Thyroid gland (tissue), 4 donors: ENCODE results near the gene TCP11L2. TPM values are rescaled to one million over a fixed set of nuclear protein-coding genes. Genes with fewer than 3 reads are reported as not detected.
"Not testable (repeated sequence)": the region's sequence is repeated elsewhere in the genome, so short reads cannot be mapped to it uniquely, and the experiment has no call there.

Experiments
- DNase-seq, 2 donors: peaks; one replicate each; pipeline ENCODE4 v3.0.0-alpha.2; 2019
- H3K27ac ChIP-seq, 3 donors: fragments of 200-600 bp; sonication (generic); 1 replicate in 2 of 3; 2 replicates in 1 of 3; pipeline ENCODE4 v1.5.1; 2016 to 2019; ENCODE audit warnings: mild to moderate bottlenecking in 1 of 3, moderate library complexity in 1 of 3
- H3K27me3 ChIP-seq: fragments of 200-600 bp; sonication (generic); one replicate; pipeline ENCODE4 v1.5.1; 2019
- H3K36me3 ChIP-seq, 2 donors: fragments of 200-600 bp; sonication (generic); one replicate each; pipeline ENCODE4 v1.5.1; 2016 to 2019
- H3K4me1 ChIP-seq, 2 donors: fragments of 200-600 bp; sonication (generic); one replicate each; pipeline ENCODE4 v1.5.1; 2017 to 2019
- H3K4me3 ChIP-seq, 3 donors: fragments of 200-600 bp; sonication (generic); replicated peaks in 1 of 3; 1 replicate in 2 of 3; 2 replicates in 1 of 3; pipeline ENCODE4 v1.5.1; 2016; ENCODE audit warnings: mild to moderate bottlenecking in 1 of 3
- H3K9me3 ChIP-seq: fragments of 200-600 bp; sonication (generic); one replicate; pipeline ENCODE4 v1.5.1; 2017
- POLR2A ChIP-seq, 2 donors: fragments of 450-650 bp; IDR thresholded peaks; one replicate each; pipeline ENCODE4 v1.6.1; 2017; ENCODE audit warnings: antibody characterized with exemption in 2 of 2, mild to moderate bottlenecking in 2 of 2, moderate library complexity in 1 of 2
- WGBS, 2 donors: methylation state at CpG; one replicate each; pipeline ENCODE4 v1.1.5; 2017; 5-methylcytosine and 5-hydroxymethylcytosine counted together
- intact Hi-C: fragments of 100-400 bp; cut with DNase I; formaldehyde crosslinking; loops from one replicate; pipeline ENCODE4 v1.15.1; 2023
- total RNA-seq, 4 donors: library from RNA; depleted of rRNA; stranded (reverse); fragments of >200 nt; gene quantifications; one replicate each; pipeline ENCODE4 v1.2.3, GENCODE V29; 2016
- TF ChIP-seq, protein P1 (sequence below), 6 experiments: fragments of 200-600 bp in 3 of 6; fragments of 450-650 bp in 3 of 6; sonication (generic) in 3 of 6; IDR thresholded peaks; one replicate each; pipeline ENCODE4 v1.5.1; 2016 to 2019; ENCODE audit warnings: antibody characterized with exemption in 6 of 6, mild to moderate bottlenecking in 2 of 6, inconsistent platforms in 1 of 6, moderate library complexity in 1 of 6

Gene TCP11L2
- total RNA-seq, 4 donors from 2014 or later, result 39.7 to 72.3 (median 59.9) TPM

DNA sequence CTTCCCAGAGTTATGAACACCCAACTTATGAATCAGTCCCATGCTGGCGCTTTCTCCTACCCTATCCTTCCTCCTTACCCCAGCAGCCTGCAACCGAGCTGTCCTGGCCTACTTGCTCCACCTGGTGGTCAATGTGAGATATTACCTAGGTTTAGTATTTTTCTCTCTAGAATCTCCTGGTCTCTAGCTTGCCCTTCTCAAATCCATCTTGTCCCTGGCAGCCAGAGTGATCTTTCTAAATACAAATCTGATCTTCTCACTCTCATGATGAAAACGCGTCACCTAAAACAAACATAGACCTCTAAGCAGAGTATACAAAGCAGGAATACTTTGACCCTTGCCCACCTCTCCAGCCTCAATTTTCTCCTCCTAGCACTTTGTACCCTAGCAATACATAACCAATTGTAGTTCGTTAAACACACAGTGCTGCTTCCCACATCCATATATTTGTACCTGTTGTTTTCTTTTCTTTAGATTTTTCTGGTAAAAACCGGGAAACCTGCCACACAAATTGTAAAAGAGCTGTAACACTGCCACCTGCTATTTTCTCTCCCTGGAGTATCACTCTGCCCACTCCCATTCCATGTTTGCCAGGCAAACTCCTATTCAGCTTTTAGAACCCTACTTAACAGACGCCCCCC, 20.0 kb upstream of the TCP11L2 start:
- H3K36me3 ChIP-seq, result no peaks in the 10 kb centered on the region
- intact Hi-C loops, result loop anchor here (2.0 kb wide), 1 partner anchor 56 kb away; no protein-coding TSS in a partner anchor
- no peaks in the 10 kb centered on the region for H3K9me3 ChIP-seq
- 32 to 33% methylated on average over 7 of the region's 7 CpGs for WGBS, 2 donors
- peak; percentile 19 to 31 for DNase-seq
- no peaks in the 10 kb centered on the region for H3K4me1 ChIP-seq
- H3K27me3 ChIP-seq, result no peaks in the 10 kb centered on the region
- H3K4me3 ChIP-seq, result no peak overlapping the region
- TF ChIP-seq, protein P1, sequence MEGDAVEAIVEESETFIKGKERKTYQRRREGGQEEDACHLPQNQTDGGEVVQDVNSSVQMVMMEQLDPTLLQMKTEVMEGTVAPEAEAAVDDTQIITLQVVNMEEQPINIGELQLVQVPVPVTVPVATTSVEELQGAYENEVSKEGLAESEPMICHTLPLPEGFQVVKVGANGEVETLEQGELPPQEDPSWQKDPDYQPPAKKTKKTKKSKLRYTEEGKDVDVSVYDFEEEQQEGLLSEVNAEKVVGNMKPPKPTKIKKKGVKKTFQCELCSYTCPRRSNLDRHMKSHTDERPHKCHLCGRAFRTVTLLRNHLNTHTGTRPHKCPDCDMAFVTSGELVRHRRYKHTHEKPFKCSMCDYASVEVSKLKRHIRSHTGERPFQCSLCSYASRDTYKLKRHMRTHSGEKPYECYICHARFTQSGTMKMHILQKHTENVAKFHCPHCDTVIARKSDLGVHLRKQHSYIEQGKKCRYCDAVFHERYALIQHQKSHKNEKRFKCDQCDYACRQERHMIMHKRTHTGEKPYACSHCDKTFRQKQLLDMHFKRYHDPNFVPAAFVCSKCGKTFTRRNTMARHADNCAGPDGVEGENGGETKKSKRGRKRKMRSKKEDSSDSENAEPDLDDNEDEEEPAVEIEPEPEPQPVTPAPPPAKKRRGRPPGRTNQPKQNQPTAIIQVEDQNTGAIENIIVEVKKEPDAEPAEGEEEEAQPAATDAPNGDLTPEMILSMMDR (IDR thresholded peaks at IDR 0.05), result peak; percentile 43 to 85 (median 66)
- TF ChIP-seq POLR2A (IDR thresholded peaks at IDR 0.05), result no peak
- no peak overlapping the region for H3K27ac ChIP-seq

DNA sequence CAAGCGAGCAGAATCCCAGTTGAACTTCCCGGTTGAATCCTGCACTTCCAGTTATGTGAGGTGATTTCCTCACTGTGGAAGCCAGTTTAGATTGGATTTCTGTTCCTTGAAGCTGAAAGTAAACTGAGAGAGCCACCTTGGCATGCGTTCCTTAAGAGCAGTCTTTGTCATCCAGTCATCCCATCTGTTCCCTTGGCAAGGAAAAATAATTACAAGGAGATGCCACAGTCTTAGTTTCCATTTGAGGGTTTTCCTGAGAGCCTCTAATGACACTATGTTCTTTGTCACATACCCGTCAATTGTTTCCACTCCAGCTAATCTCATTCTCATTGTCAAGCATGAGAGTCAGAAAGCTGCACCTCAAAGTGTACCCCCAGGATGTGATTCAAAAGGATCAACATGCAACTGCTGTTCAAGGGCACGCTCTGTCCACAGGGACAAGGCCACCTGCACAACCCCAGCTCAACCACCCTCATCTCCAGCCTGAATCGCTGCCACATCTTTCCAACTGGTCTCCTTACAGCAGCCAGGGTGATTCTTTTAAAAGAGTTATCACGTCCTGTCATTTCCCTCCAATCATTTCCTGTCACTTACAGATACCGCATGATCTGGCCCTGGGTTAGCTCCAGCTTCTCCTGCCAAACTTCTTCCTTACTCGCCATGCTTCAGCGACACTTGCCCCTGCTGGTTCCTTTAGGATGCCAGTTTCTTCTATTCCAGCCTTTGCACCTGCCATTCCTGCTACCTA, 18.0 kb upstream of the TCP11L2 start:
- Histone ChIP-seq H3K36me3 (no peaks in the 10 kb centered on the region), H3K9me3 (no peaks in the 10 kb centered on the region), H3K4me3 (no peak overlapping the region), H3K4me1 (no peaks in the 10 kb centered on the region), H3K27me3 (no peaks in the 10 kb centered on the region), H3K27ac (no peak overlapping the region)
- 53 to 62% methylated on average over 10 of the region's 10 CpGs for WGBS, 2 donors
- TF ChIP-seq POLR2A (IDR thresholded peaks at IDR 0.05), result no peak
- TF ChIP-seq, protein P1 (IDR thresholded peaks at IDR 0.05), result no peak
- intact Hi-C loops, result no loop called here
- no peak for DNase-seq

DNA sequence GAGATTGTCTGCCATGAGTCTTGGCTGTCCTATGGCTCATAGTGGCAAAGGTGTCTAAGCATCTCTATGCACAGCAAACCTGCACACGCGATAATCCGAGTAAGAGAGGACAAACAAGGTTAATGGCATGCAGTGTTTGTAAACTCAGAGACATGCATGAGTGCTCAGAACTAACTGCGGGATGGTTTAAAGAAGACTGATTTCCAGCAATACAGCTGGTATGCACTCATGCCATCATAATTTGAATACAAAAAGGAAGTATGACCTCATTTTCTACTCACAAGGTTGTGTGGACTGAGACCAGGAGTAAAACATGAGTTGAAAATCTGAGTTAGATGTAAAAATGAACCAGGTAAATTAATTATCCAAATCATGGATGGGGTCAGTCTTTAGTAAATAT, 16.6 kb upstream of the TCP11L2 start:
- Histone ChIP-seq H3K27me3 (no peaks in the 10 kb centered on the region), H3K36me3 (no peaks in the 10 kb centered on the region), H3K4me1 (no peaks in the 10 kb centered on the region), H3K9me3 (no peaks in the 10 kb centered on the region), H3K4me3 (no peak overlapping the region), H3K27ac (no peak overlapping the region)
- WGBS, 2 donors, result 40 to 62% methylated on average over 4 of the region's 4 CpGs
- no peak for DNase-seq
- intact Hi-C loops, result no loop called here
- no peak for TF ChIP-seq POLR2A (IDR thresholded peaks at IDR 0.05)
- TF ChIP-seq, protein P1 (IDR thresholded peaks at IDR 0.05), result no peak

DNA sequence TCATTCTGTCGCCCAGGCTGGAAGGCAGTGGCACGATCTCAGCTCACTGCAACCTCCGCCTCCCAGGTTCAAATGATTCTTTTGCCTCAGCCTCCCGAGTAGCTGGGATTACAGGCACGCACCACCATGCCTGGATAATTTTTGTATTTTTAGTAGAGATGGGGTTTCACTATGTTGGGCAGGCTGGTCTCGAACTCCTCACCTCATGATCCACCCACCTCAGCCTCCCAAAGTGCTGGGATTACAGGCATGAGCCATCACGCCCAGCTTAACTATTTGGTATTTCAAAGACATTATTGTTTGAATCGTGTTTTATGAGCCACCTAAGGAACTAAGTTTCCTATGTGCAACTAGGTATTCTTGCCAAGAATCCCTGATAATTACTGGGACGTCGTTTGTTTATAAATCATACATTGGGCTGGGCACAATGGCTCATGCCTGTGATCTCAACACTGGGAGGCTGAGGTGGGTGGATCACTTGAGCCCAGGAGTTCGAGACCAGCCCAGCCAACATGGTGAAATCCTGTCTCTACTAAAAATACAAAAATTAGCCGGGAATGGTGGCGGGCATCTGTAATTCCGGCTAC, 15.9 kb upstream of the TCP11L2 start:
- H3K27ac ChIP-seq, intact Hi-C loops, H3K4me3 ChIP-seq, DNase-seq, H3K36me3 ChIP-seq, H3K9me3 ChIP-seq, H3K4me1 ChIP-seq, H3K27me3 ChIP-seq: not testable (repeated sequence)
- WGBS, 2 donors, result 89 to 91% methylated on average over 14 of the region's 14 CpGs

DNA sequence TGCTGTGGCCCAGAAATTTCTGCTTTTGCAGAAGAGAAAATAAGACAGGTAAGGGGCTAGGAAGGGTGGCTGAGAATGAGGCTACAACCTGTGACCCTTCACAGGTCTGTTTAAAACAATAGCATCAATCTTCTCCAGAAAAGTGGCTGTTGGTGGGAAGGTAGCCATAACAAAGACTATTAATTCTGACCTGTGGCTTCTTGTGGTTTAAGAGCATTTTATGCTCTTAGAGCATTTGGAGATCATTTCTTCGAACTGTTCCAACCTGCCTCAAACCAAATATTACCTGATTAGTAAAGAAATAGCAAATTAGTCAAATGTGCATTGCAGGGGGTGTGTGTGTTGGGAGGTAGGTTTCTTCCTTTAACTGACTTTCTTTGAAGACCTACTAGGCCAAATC, 15.2 kb upstream of the TCP11L2 start:
- Histone ChIP-seq H3K4me3 (no peak overlapping the region), H3K27ac (no peak overlapping the region), H3K4me1 (peaks cover 0 to 2% of the 10 kb centered on the region in 2 donors), H3K9me3 (no peaks in the 10 kb centered on the region), H3K27me3 (no peaks in the 10 kb centered on the region), H3K36me3 (no peaks in the 10 kb centered on the region)
- 75 to 86% methylated on average over 1 of the region's 1 CpG for WGBS, 2 donors
- TF ChIP-seq, protein P1 (IDR thresholded peaks at IDR 0.05), result no peak
- TF ChIP-seq POLR2A (IDR thresholded peaks at IDR 0.05), result no peak
- intact Hi-C loops, result no loop called here
- DNase-seq, result no peak
